GM21515 (cell line): ENCODE measurements around the gene EIF3A.
"Not testable (repeated sequence)": the region's sequence is repeated elsewhere in the genome, so short reads cannot be mapped to it uniquely, and the experiment has no call there.

Experiments
- ATAC-seq: cut with Tn5 transposase; IDR thresholded peaks from one replicate; pipeline ENCODE4 v1.9.1; 2021; ENCODE audit not compliant: unreplicated experiment

The EIF3A gene

GRCh38 chr10:119103241-119103902, 22.8 kb upstream of the EIF3A start:
- ATAC-seq: no peak

- no peak for ATAC-seq
These were observed 20.9 kb upstream of the EIF3A start for GRCh38 chr10:119101366-119102098.

- ATAC-seq: no peak
These were observed 20.0 kb upstream of the EIF3A start for GRCh38 chr10:119100434-119101238.

- ATAC-seq: no peak
These were observed 18.0 kb upstream of the EIF3A start for GRCh38 chr10:119098576-119098975.

GRCh38 chr10:119096641-119097415, 16.2 kb upstream of the EIF3A start:
- not testable (repeated sequence) for ATAC-seq

- ATAC-seq: no peak
These were observed 15.0 kb upstream of the EIF3A start for GRCh38 chr10:119095640-119096039.

GRCh38 chr10:119090968-119091367, 10.4 kb upstream of the EIF3A start:
- no peak for ATAC-seq

- ATAC-seq: no peak
These were observed 9.6 kb upstream of the EIF3A start for GRCh38 chr10:119090026-119090795.

- ATAC-seq: no peak
These were observed 6.8 kb upstream of the EIF3A start for GRCh38 chr10:119087271-119087882.

GRCh38 chr10:119084896-119085295, 4.3 kb upstream of the EIF3A start:
- ATAC-seq: no peak

GRCh38 chr10:119079599-119080520, 757 bp downstream of the EIF3A start:
- peak; percentile 57 for ATAC-seq

- no peak for ATAC-seq
These were observed 2.0 kb downstream of the EIF3A start for GRCh38 chr10:119078422-119079179.

- ATAC-seq: no peak
These were observed 7.0 kb downstream of the EIF3A start for GRCh38 chr10:119073584-119073983.

- no peak for ATAC-seq
These were observed 10.0 kb downstream of the EIF3A start for GRCh38 chr10:119070395-119071165.

- no peak for ATAC-seq
These were observed 18.7 kb downstream of the EIF3A start for GRCh38 chr10:119061926-119062325.

GRCh38 chr10:119061352-119061751, 19.3 kb downstream of the EIF3A start:
- no peak for ATAC-seq

GRCh38 chr10:119060107-119060506, 20.5 kb downstream of the EIF3A start:
- no peak for ATAC-seq
